Skeletal muscle tissue (tissue), 4 donors: ENCODE results near the gene OR2V2. TPM values are rescaled to one million over a fixed set of nuclear protein-coding genes. Genes with fewer than 3 reads are reported as not detected.
"Not testable (repeated sequence)": the region's sequence is repeated elsewhere in the genome, so short reads cannot be mapped to it uniquely, and the experiment has no call there.

Experiments
- H3K27ac ChIP-seq: one replicate; pipeline ENCODE4 v1.7.0; 2013; ENCODE audit warnings: mild to moderate bottlenecking, low read depth, low read length, inconsistent platforms
- H3K27me3 ChIP-seq, 3 donors: one replicate each; pipeline ENCODE4 v1.7.0; 2013; ENCODE audit warnings: low read length in 3 of 3; ENCODE audit not compliant: control insufficient read depth in 3 of 3, insufficient read depth in 3 of 3
- H3K36me3 ChIP-seq, 3 donors: one replicate each; pipeline ENCODE4 v1.7.0; 2013; ENCODE audit warnings: low read length in 3 of 3; ENCODE audit not compliant: control insufficient read depth in 3 of 3, insufficient read depth in 3 of 3
- H3K4me1 ChIP-seq, 3 donors: one replicate each; pipeline ENCODE4 v1.7.0; 2013; ENCODE audit warnings: low read length in 3 of 3, mild to moderate bottlenecking in 3 of 3; ENCODE audit not compliant: control insufficient read depth in 3 of 3, insufficient read depth in 3 of 3
- H3K4me3 ChIP-seq, 3 donors: one replicate each; pipeline ENCODE4 v1.7.0; 2013; ENCODE audit warnings: low read length in 3 of 3
- H3K9ac ChIP-seq, 3 donors: one replicate each; pipeline ENCODE4 v1.7.0; 2013; ENCODE audit warnings: low read length in 3 of 3, mild to moderate bottlenecking in 3 of 3, moderate library complexity in 2 of 3, low read depth in 1 of 3
- H3K9me3 ChIP-seq, 3 donors: one replicate each; pipeline ENCODE4 v1.7.0; 2013; ENCODE audit warnings: low read length in 3 of 3; ENCODE audit not compliant: control insufficient read depth in 3 of 3
- total RNA-seq: library from RNA; depleted of rRNA; stranded (reverse); fragments of >200 nt; gene quantifications from one replicate; pipeline ENCODE4 v1.2.3, GENCODE V29; 2014
- donor health status: Osteomylitis.

OR2V2 gene
- total RNA-seq, 1 donor from 2014 or later, result not detected

- Histone ChIP-seq H3K27me3 (peaks cover 28 to 43% (median 36%) of the 10 kb centered on the region in 3 donors), H3K36me3 (no peaks in the 10 kb centered on the region), H3K4me1 (peaks cover 0 to 8% (median 3%) of the 10 kb centered on the region in 3 donors), H3K9me3 (peaks cover 0 to 3% (median 0%) of the 10 kb centered on the region in 3 donors), H3K4me3 (no peak overlapping the region), H3K9ac (no peak overlapping the region), H3K27ac (no peak overlapping the region)
Observed at GRCh38 chr5:181176254-181176952, 29.0 kb downstream of the OR2V2 start.

GRCh38 chr5:181177559-181177958 is 30.2 kb downstream of the OR2V2 start:
- H3K4me1 ChIP-seq, result peaks cover 3 to 11% (median 3%) of the 10 kb centered on the region in 3 donors
- not testable (repeated sequence) for H3K9ac ChIP-seq, H3K27ac ChIP-seq, H3K4me3 ChIP-seq, H3K36me3 ChIP-seq, H3K9me3 ChIP-seq
- H3K27me3 ChIP-seq, result peaks cover 24 to 33% (median 25%) of the 10 kb centered on the region in 3 donors

GRCh38 chr5:181181650-181182565 is 34.5 kb downstream of the OR2V2 start:
- Histone ChIP-seq H3K36me3 (no peaks in the 10 kb centered on the region), H3K4me3 (no peak overlapping the region), H3K27me3 (peaks cover 0 to 6% (median 4%) of the 10 kb centered on the region in 3 donors), H3K27ac (no peak overlapping the region), H3K9me3 (no peaks in the 10 kb centered on the region), H3K4me1 (peaks cover 0 to 6% (median 4%) of the 10 kb centered on the region in 3 donors), H3K9ac (no peak overlapping the region)

- no peak overlapping the region for H3K27ac ChIP-seq
- H3K36me3 ChIP-seq, result no peaks in the 10 kb centered on the region
- no peaks in the 10 kb centered on the region for H3K9me3 ChIP-seq
- H3K4me1 ChIP-seq, result peaks cover 0 to 9% (median 7%) of the 10 kb centered on the region in 3 donors
- H3K4me3 ChIP-seq, result no peak overlapping the region
- peaks cover 0 to 1% (median under 1%) of the 10 kb centered on the region in 3 donors for H3K27me3 ChIP-seq
- peak overlapping the region in 1 of 3 donors; percentile 25 for H3K9ac ChIP-seq
Observed at GRCh38 chr5:181182651-181183050, 35.3 kb downstream of the OR2V2 start.

GRCh38 chr5:181184845-181185216 is 37.4 kb downstream of the OR2V2 start:
- no peaks in the 10 kb centered on the region for H3K36me3 ChIP-seq
- peak overlapping the region in 1 of 3 donors; percentile 6 for H3K4me3 ChIP-seq
- no peaks in the 10 kb centered on the region for H3K9me3 ChIP-seq
- peak overlapping the region in 1 of 3 donors; percentile 76 for H3K9ac ChIP-seq
- H3K27me3 ChIP-seq, result no peaks in the 10 kb centered on the region
- peaks cover 8 to 22% (median 19%) of the 10 kb centered on the region in 3 donors for H3K4me1 ChIP-seq
- peak overlapping the region; percentile 21 for H3K27ac ChIP-seq

- Histone ChIP-seq H3K9me3 (no peaks in the 10 kb centered on the region), H3K27me3 (no peaks in the 10 kb centered on the region), H3K4me3 (no peak overlapping the region), H3K9ac (no peak overlapping the region), H3K4me1 (peaks cover 10 to 29% (median 26%) of the 10 kb centered on the region in 3 donors), H3K27ac (no peak overlapping the region), H3K36me3 (no peaks in the 10 kb centered on the region)
Observed at GRCh38 chr5:181185560-181185959, 38.2 kb downstream of the OR2V2 start.

GRCh38 chr5:181186022-181186421 is 38.6 kb downstream of the OR2V2 start:
- no peaks in the 10 kb centered on the region for H3K27me3 ChIP-seq
- no peak overlapping the region for H3K4me3 ChIP-seq
- peaks cover 10 to 32% (median 29%) of the 10 kb centered on the region in 3 donors for H3K4me1 ChIP-seq
- H3K36me3 ChIP-seq, result no peaks in the 10 kb centered on the region
- H3K27ac ChIP-seq, result no peak overlapping the region
- no peaks in the 10 kb centered on the region for H3K9me3 ChIP-seq
- no peak overlapping the region for H3K9ac ChIP-seq

GRCh38 chr5:181186986-181187499 is 39.7 kb downstream of the OR2V2 start:
- no peaks in the 10 kb centered on the region for H3K36me3 ChIP-seq
- H3K4me3 ChIP-seq, result peak overlapping the region in 1 of 3 donors; percentile 39
- H3K27ac ChIP-seq, result peak overlapping the region; percentile 56
- H3K9ac ChIP-seq, result no peak overlapping the region
- no peaks in the 10 kb centered on the region for H3K27me3 ChIP-seq
- no peaks in the 10 kb centered on the region for H3K9me3 ChIP-seq
- H3K4me1 ChIP-seq, result peaks cover 10 to 32% (median 29%) of the 10 kb centered on the region in 3 donors

GRCh38 chr5:181187500-181188213 is 40.3 kb downstream of the OR2V2 start:
- peak overlapping the region; percentile 56 for H3K27ac ChIP-seq
- peak overlapping the region; percentile 39 to 55 (median 54) for H3K4me3 ChIP-seq
- peaks cover 15 to 34% (median 29%) of the 10 kb centered on the region in 3 donors for H3K4me1 ChIP-seq

More at GRCh38 chr5:181187500-181188213, 40.3 kb downstream of the OR2V2 start:
- Histone ChIP-seq H3K27me3 (no peaks in the 10 kb centered on the region), H3K9ac (no peak overlapping the region), H3K36me3 (no peaks in the 10 kb centered on the region), H3K9me3 (no peaks in the 10 kb centered on the region)
